ENCODE measurements around the gene SLC16A12.
"Not testable (repeated sequence)": the region's sequence is repeated elsewhere in the genome, so short reads cannot be mapped to it uniquely, and the experiment has no call there.

Gene SLC16A12

GRCh38 chr10:89416465-89416864, 118.9 kb downstream of the SLC16A12 start:
- Histone ChIP-seq H3K27ac (no peak overlapping the region), H3K9ac (no peak overlapping the region), H3K27me3 (ENCODE audit: insufficient read depth, low read depth) (no peaks in the 10 kb centered on the region), H3K4me1 (ENCODE audit: low read depth, poor library complexity, severe bottlenecking) (peaks cover 20% of the 10 kb centered on the region), H3K4me3 (IDR thresholded peaks at IDR 0.05; ENCODE audit: insufficient read depth, low read depth, low read length) (no peak overlapping the region), H2AFZ (ENCODE audit: low read depth) (no peak overlapping the region), H3K4me2 (no peak overlapping the region), H3K79me2 (ENCODE audit: insufficient read depth, low read depth) (no peaks in the 10 kb centered on the region), H4K20me1 (ENCODE audit: insufficient read depth) (no peaks in the 10 kb centered on the region), H3K36me3 (ENCODE audit: insufficient read depth) (no peaks in the 10 kb centered on the region)
- no peak for TF ChIP-seq CTCF (conservative IDR thresholded peaks at IDR 0.05; ENCODE audit: low read depth, low read length)

GRCh38 chr10:89414879-89415821, 120.2 kb downstream of the SLC16A12 start:
- H3K36me3 ChIP-seq (ENCODE audit: insufficient read depth), result no peaks in the 10 kb centered on the region
- no peaks in the 10 kb centered on the region for H3K79me2 ChIP-seq (ENCODE audit: insufficient read depth, low read depth)
- peak overlapping the region; percentile 70 for H3K27ac ChIP-seq
- peak overlapping the region; percentile 81 for H3K9ac ChIP-seq
- H3K27me3 ChIP-seq (ENCODE audit: insufficient read depth, low read depth), result no peaks in the 10 kb centered on the region
- H3K4me2 ChIP-seq, result peak overlapping the region; percentile 87
- H4K20me1 ChIP-seq (ENCODE audit: insufficient read depth), result no peaks in the 10 kb centered on the region
- H3K4me3 ChIP-seq (IDR thresholded peaks at IDR 0.05; ENCODE audit: insufficient read depth, low read depth, low read length), result peak overlapping the region; percentile 18
- TF ChIP-seq CTCF (conservative IDR thresholded peaks at IDR 0.05; ENCODE audit: low read depth, low read length), result no peak
- peaks cover 20% of the 10 kb centered on the region for H3K4me1 ChIP-seq (ENCODE audit: low read depth, poor library complexity, severe bottlenecking)
- H2AFZ ChIP-seq (ENCODE audit: low read depth), result peak overlapping the region; percentile 74

- Histone ChIP-seq H3K27ac (peak within 1 kb of the TSS; percentile 70), H4K20me1 (ENCODE audit: insufficient read depth) (no peaks in the 10 kb centered on the region), H3K4me3 (IDR thresholded peaks at IDR 0.05; ENCODE audit: insufficient read depth, low read depth, low read length) (peak within 1 kb of the TSS; percentile 18), H3K9ac (peak within 1 kb of the TSS; percentile 81), H3K27me3 (ENCODE audit: insufficient read depth, low read depth) (no peaks in the 10 kb centered on the region), H3K4me1 (ENCODE audit: low read depth, poor library complexity, severe bottlenecking) (peaks cover 20% of the 10 kb centered on the region), H3K36me3 (ENCODE audit: insufficient read depth) (no peaks in the 10 kb centered on the region), H3K4me2 (peak within 1 kb of the TSS; percentile 87), H2AFZ (ENCODE audit: low read depth) (peak within 1 kb of the TSS; percentile 74), H3K79me2 (ENCODE audit: insufficient read depth, low read depth) (no peaks in the 10 kb centered on the region)
- TF ChIP-seq CTCF (conservative IDR thresholded peaks at IDR 0.05; ENCODE audit: low read depth, low read length), result no peak
Observed at GRCh38 chr10:89414146-89414878, 121.1 kb downstream of the SLC16A12 start, which contains the start of gene IFIT5. IFIT5 (plus strand) TSS chr10:89414568; CDS start chr10:89414799, 231 bp downstream.

- H3K27me3 ChIP-seq (ENCODE audit: insufficient read depth, low read depth), result no peaks in the 10 kb centered on the region
- H3K36me3 ChIP-seq (ENCODE audit: insufficient read depth), result no peaks in the 10 kb centered on the region
- H3K4me1 ChIP-seq (ENCODE audit: low read depth, poor library complexity, severe bottlenecking), result peaks cover 20% of the 10 kb centered on the region
- H3K27ac ChIP-seq, result no peak overlapping the region
- no peak overlapping the region for H3K9ac ChIP-seq
- TF ChIP-seq CTCF (conservative IDR thresholded peaks at IDR 0.05; ENCODE audit: low read depth, low read length), result no peak
- H3K79me2 ChIP-seq (ENCODE audit: insufficient read depth, low read depth), result no peaks in the 10 kb centered on the region
- peak overlapping the region; percentile 87 for H3K4me2 ChIP-seq
- H2AFZ ChIP-seq (ENCODE audit: low read depth), result no peak overlapping the region
- H3K4me3 ChIP-seq (IDR thresholded peaks at IDR 0.05; ENCODE audit: insufficient read depth, low read depth, low read length), result no peak overlapping the region
- H4K20me1 ChIP-seq (ENCODE audit: insufficient read depth), result no peaks in the 10 kb centered on the region
Observed at GRCh38 chr10:89413398-89413912, 121.9 kb downstream of the SLC16A12 start.

- H3K4me3 ChIP-seq (IDR thresholded peaks at IDR 0.05; ENCODE audit: insufficient read depth, low read depth, low read length); H2AFZ ChIP-seq (ENCODE audit: low read depth); H3K36me3 ChIP-seq (ENCODE audit: insufficient read depth); H4K20me1 ChIP-seq (ENCODE audit: insufficient read depth); H3K27me3 ChIP-seq (ENCODE audit: insufficient read depth, low read depth); H3K27ac ChIP-seq; H3K9ac ChIP-seq; H3K79me2 ChIP-seq (ENCODE audit: insufficient read depth, low read depth); H3K4me2 ChIP-seq: not testable (repeated sequence)
- peaks cover 20% of the 10 kb centered on the region for H3K4me1 ChIP-seq (ENCODE audit: low read depth, poor library complexity, severe bottlenecking)
Observed at GRCh38 chr10:89412276-89412675, 123.1 kb downstream of the SLC16A12 start.

- H3K4me2 ChIP-seq; H3K27me3 ChIP-seq (ENCODE audit: insufficient read depth, low read depth); H3K4me3 ChIP-seq (IDR thresholded peaks at IDR 0.05; ENCODE audit: insufficient read depth, low read depth, low read length); H4K20me1 ChIP-seq (ENCODE audit: insufficient read depth); H3K9ac ChIP-seq; H3K79me2 ChIP-seq (ENCODE audit: insufficient read depth, low read depth); H3K27ac ChIP-seq; H3K36me3 ChIP-seq (ENCODE audit: insufficient read depth); H2AFZ ChIP-seq (ENCODE audit: low read depth): not testable (repeated sequence)
- H3K4me1 ChIP-seq (ENCODE audit: low read depth, poor library complexity, severe bottlenecking), result peaks cover 20% of the 10 kb centered on the region
Observed at GRCh38 chr10:89411135-89411534, 124.3 kb downstream of the SLC16A12 start.
